Iris pigment epithelial cell (primary cell): ENCODE measurements around the gene IL36B.

Experiments used
- DNase-seq: peaks from one replicate; pipeline ENCODE4 v3.0.0-alpha.2; 2011; ENCODE audit warnings: low read depth

IL36B gene

GRCh38 chr2:113053666-113054065 lies 999 bp upstream of the IL36B start:
- DNase-seq = no peak

- no peak for DNase-seq
Measured at GRCh38 chr2:113050921-113051895, 1.5 kb downstream of the IL36B start.

GRCh38 chr2:113046465-113046864 lies 6.2 kb downstream of the IL36B start:
- DNase-seq = no peak

- no peak for DNase-seq
Measured at GRCh38 chr2:113041871-113042270, 10.8 kb downstream of the IL36B start.

GRCh38 chr2:113039719-113040118 lies 12.9 kb downstream of the IL36B start:
- DNase-seq = no peak

- no peak for DNase-seq
Measured at GRCh38 chr2:113039158-113039557, 13.5 kb downstream of the IL36B start.

GRCh38 chr2:113038291-113038690 lies 14.4 kb downstream of the IL36B start:
- no peak for DNase-seq

GRCh38 chr2:113036763-113037162 lies 15.9 kb downstream of the IL36B start:
- DNase-seq = no peak

- DNase-seq = no peak
Measured at GRCh38 chr2:113034016-113034415, 18.7 kb downstream of the IL36B start.

GRCh38 chr2:113032737-113033136 lies 19.9 kb downstream of the IL36B start:
- DNase-seq = no peak

GRCh38 chr2:113028112-113028511 lies 24.6 kb downstream of the IL36B start:
- DNase-seq = no peak

- no peak for DNase-seq
Measured at GRCh38 chr2:113027691-113028090, 25.0 kb downstream of the IL36B start.

- no peak for DNase-seq
Measured at GRCh38 chr2:113025737-113026136, 26.9 kb downstream of the IL36B start.

- no peak for DNase-seq
Measured at GRCh38 chr2:113024764-113025163, 27.9 kb downstream of the IL36B start.

GRCh38 chr2:113021312-113021711 lies 31.4 kb downstream of the IL36B start:
- no peak for DNase-seq

GRCh38 chr2:113018509-113018908 lies 34.2 kb downstream of the IL36B start:
- no peak for DNase-seq

GRCh38 chr2:113015655-113016054 lies 37.0 kb downstream of the IL36B start:
- no peak for DNase-seq

- DNase-seq = no peak
Measured at GRCh38 chr2:113015042-113015441, 37.6 kb downstream of the IL36B start.

- DNase-seq = no peak
Measured at GRCh38 chr2:113014067-113014466, 38.6 kb downstream of the IL36B start.

GRCh38 chr2:113013336-113013661 lies 39.4 kb downstream of the IL36B start:
- DNase-seq = no peak

- DNase-seq = peak; percentile 45
Measured at GRCh38 chr2:113012436-113013335, 40.0 kb downstream of the IL36B start.

GRCh38 chr2:113011108-113011507 lies 41.6 kb downstream of the IL36B start:
- DNase-seq = no peak

GRCh38 chr2:113010088-113010487 lies 42.6 kb downstream of the IL36B start:
- peak; percentile 8 for DNase-seq
